Thyroid gland (tissue), 4 donors: Measurements from ENCODE around the gene KIRREL3.

Source experiments
- POLR2A ChIP-seq, 2 donors: fragments of 450-650 bp; IDR thresholded peaks; one replicate each; pipeline ENCODE4 v1.6.1; 2017; ENCODE audit warnings: antibody characterized with exemption in 2 of 2, mild to moderate bottlenecking in 2 of 2, moderate library complexity in 1 of 2
- TF ChIP-seq, protein P1 (sequence below), 6 experiments: fragments of 200-600 bp in 3 of 6; fragments of 450-650 bp in 3 of 6; sonication (generic) in 3 of 6; IDR thresholded peaks; one replicate each; pipeline ENCODE4 v1.5.1; 2016 to 2019; ENCODE audit warnings: antibody characterized with exemption in 6 of 6, mild to moderate bottlenecking in 2 of 6, inconsistent platforms in 1 of 6, moderate library complexity in 1 of 6

- TF ChIP-seq, protein P1, sequence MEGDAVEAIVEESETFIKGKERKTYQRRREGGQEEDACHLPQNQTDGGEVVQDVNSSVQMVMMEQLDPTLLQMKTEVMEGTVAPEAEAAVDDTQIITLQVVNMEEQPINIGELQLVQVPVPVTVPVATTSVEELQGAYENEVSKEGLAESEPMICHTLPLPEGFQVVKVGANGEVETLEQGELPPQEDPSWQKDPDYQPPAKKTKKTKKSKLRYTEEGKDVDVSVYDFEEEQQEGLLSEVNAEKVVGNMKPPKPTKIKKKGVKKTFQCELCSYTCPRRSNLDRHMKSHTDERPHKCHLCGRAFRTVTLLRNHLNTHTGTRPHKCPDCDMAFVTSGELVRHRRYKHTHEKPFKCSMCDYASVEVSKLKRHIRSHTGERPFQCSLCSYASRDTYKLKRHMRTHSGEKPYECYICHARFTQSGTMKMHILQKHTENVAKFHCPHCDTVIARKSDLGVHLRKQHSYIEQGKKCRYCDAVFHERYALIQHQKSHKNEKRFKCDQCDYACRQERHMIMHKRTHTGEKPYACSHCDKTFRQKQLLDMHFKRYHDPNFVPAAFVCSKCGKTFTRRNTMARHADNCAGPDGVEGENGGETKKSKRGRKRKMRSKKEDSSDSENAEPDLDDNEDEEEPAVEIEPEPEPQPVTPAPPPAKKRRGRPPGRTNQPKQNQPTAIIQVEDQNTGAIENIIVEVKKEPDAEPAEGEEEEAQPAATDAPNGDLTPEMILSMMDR (IDR thresholded peaks at IDR 0.05), result no peak
- no peak for TF ChIP-seq POLR2A (IDR thresholded peaks at IDR 0.05)
These were observed 203.0 kb downstream of the KIRREL3 start for GRCh38 chr11:126797457-126798169.
